ENCODE measurements around the gene PXDN.

Gene PXDN

GRCh38 chr2:1588051-1588977 is 156.0 kb downstream of the PXDN start:
- TF ChIP-seq CTCF (IDR thresholded peaks at IDR 0.05; ENCODE audit: control insufficient read depth, insufficient read depth, low read depth, low read length, missing control alignments), result no peak
- H3K4me3 ChIP-seq (ENCODE audit: control insufficient read depth, low read depth, low read length), result no peak overlapping the region
- DNase-seq (ENCODE audit: low read depth), result no peak

GRCh38 chr2:1586923-1587840 is 157.1 kb downstream of the PXDN start:
- no peak overlapping the region for H3K4me3 ChIP-seq (ENCODE audit: control insufficient read depth, low read depth, low read length)
- TF ChIP-seq CTCF (IDR thresholded peaks at IDR 0.05; ENCODE audit: control insufficient read depth, insufficient read depth, low read depth, low read length, missing control alignments), result no peak
- DNase-seq (ENCODE audit: low read depth), result no peak

- no peak for TF ChIP-seq CTCF (IDR thresholded peaks at IDR 0.05; ENCODE audit: control insufficient read depth, insufficient read depth, low read depth, low read length, missing control alignments)
- no peak for DNase-seq (ENCODE audit: low read depth)
- no peak overlapping the region for H3K4me3 ChIP-seq (ENCODE audit: control insufficient read depth, low read depth, low read length)
Observed at GRCh38 chr2:1586251-1586922, 157.9 kb downstream of the PXDN start.

GRCh38 chr2:1585635-1586034 is 158.7 kb downstream of the PXDN start:
- H3K4me3 ChIP-seq (ENCODE audit: control insufficient read depth, low read depth, low read length), result no peak overlapping the region
- DNase-seq (ENCODE audit: low read depth), result no peak
- TF ChIP-seq CTCF (IDR thresholded peaks at IDR 0.05; ENCODE audit: control insufficient read depth, insufficient read depth, low read depth, low read length, missing control alignments), result no peak

GRCh38 chr2:1584691-1585485 is 159.4 kb downstream of the PXDN start:
- no peak overlapping the region for H3K4me3 ChIP-seq (ENCODE audit: control insufficient read depth, low read depth, low read length)
- peak; percentile 37 for TF ChIP-seq CTCF (IDR thresholded peaks at IDR 0.05; ENCODE audit: control insufficient read depth, insufficient read depth, low read depth, low read length, missing control alignments)
- DNase-seq (ENCODE audit: low read depth), result no peak
